Mesenteric fat pad (tissue), 1 donor: ENCODE data around the gene PDCD1LG2. TPM values are rescaled to one million over a fixed set of nuclear protein-coding genes. Genes with fewer than 3 reads are reported as not detected.

Experiments
- DNase-seq: peaks from one replicate; pipeline ENCODE4 v3.0.0-alpha.2; 2020; ENCODE audit warnings: low spot score
- total RNA-seq: library from RNA; stranded (reverse); fragmentation: NEBNext Ultra II Directional; extraction: Animal tissue kit (Norgen Biotek cat#: 25700); gene quantifications from one replicate; pipeline ENCODE4 v1.2.1, GENCODE V29; 2021
- donor health status: DM: yes; HTN: yes; CAD: no.

PDCD1LG2 gene
- total RNA-seq, 1 donor from 2014 or later = 3.6 TPM

GRCh38 chr9:5529683-5530221, 19.4 kb downstream of the PDCD1LG2 start:
- DNase-seq = no peak

DNA sequence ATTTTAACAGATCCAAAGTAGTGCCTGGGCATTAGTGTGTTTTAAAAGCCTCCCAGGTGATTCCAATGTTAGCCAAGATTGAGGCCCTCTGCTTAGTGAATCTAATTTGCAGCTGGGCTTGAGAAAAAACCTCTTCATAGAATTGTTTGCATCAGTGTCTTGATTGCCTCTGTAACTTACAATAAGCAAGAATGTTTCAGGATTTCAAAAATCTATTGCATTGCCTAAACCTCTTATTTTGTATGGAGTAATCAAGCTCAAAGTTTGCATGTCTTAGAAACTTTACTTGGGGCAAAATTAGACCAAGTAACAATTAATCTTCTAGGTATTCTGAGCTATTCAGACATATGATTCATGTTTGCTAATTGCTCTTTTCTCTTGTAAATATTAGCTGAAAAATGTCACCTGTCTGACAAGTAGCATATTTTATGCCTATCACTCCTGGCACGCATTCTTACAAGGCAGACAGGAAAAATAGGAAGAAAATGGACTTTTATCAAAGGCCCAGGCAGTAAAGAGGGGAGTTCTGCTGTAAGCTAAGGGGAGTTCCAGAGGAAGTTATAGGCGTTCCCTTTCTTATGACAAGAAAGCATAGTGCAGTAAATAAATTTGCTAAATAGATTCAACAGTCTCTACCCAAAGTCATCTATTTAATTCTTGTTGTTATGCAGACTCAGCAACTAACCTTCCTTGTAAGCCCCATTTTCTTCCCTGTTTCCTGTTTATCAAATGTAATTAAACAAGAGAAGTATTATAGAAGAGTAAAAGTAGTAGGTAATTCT, 21.0 kb downstream of the PDCD1LG2 start:
- DNase-seq = no peak

- DNase-seq = no peak
Measured at GRCh38 chr9:5532306-5532705, 22.0 kb downstream of the PDCD1LG2 start.

DNA sequence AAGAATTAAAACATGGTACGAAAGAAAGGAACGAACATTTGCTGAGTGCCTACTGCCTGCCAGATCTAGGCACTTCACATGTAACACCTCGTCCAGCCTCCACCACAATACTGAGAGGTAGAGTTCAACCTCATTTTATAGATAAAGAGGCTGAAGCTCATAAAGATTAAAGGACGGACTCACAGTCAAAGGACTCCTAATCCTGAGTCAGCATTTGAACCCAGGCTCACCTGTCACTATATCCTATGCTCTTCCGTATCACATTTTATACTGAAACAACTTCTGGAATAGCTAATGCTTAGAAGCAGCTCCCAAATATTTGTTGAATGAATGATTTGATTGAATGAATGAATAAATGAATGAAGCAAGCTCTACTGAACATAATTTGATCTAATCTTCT, 22.5 kb downstream of the PDCD1LG2 start:
- DNase-seq = no peak

GRCh38 chr9:5536684-5537083, 26.4 kb downstream of the PDCD1LG2 start:
- DNase-seq = no peak

- DNase-seq = no peak
Measured at GRCh38 chr9:5543875-5544702, 33.8 kb downstream of the PDCD1LG2 start.

DNA sequence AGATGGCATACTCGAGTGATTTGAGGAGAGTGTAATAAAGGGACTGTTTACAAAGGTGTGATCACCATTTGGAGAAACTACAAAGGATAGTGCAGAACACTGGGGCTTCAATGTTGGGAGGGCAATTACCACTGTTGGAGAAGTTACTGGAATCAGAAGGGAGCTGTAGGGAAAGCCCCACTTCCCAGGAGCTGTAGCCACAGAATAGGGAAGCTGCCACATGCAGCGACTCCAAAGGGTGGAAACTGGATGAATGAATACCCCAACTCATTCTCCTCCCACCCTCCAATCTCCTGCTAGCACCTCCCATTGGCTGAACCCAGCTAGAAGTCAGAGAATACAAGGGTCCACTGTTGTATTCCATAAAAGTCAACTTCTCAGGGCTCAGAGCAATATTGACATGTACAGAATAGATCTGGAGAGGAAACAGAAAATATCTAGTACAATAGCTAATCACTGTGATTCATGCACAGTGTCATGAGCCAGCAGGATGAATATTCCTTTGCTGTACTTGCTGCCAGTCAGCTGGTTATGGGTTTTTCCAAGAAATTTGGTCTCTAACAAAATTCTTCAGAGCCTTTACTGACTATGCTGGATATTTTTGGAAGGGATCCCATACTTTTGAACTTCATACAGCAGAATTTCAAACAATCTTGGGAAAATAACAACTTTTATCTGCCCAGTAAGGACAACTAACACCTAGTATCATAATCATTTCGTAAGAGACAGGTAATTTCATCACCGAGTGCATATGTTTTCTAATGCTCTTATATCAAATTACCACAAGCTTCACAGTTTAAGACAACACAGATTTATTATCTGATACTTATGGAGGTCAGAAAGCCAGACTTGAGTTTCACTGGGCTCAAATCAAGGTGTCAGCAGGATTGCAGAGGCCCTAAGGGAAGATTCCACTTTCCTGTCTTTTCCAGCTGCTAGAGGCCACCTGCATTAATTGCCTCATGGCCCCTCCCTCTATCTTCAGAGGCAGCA, 39.6 kb downstream of the PDCD1LG2 start:
- no peak for DNase-seq

- DNase-seq = no peak
Measured at GRCh38 chr9:5551368-5552150, 41.2 kb downstream of the PDCD1LG2 start.

- no peak for DNase-seq
Measured at GRCh38 chr9:5552301-5552700, 42.0 kb downstream of the PDCD1LG2 start.

DNA sequence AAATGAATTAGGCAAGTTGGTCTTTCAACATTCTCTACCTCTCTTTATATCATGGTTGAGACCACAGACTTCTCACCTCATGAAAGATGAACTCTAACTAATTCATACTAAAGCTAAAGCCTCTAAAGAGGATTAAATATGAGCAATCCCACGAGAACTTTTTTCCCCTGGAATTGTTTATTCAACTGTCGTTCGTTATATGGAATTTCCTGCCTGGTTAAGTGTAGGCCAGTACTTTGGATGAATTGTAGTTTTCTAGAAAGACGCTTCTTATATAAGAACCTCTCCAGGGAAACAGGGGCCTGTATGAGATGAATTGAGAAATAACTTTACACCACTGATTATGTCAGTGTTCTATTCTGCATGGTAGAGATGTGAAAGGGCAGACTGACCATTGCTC, 42.9 kb downstream of the PDCD1LG2 start:
- no peak for DNase-seq

DNA sequence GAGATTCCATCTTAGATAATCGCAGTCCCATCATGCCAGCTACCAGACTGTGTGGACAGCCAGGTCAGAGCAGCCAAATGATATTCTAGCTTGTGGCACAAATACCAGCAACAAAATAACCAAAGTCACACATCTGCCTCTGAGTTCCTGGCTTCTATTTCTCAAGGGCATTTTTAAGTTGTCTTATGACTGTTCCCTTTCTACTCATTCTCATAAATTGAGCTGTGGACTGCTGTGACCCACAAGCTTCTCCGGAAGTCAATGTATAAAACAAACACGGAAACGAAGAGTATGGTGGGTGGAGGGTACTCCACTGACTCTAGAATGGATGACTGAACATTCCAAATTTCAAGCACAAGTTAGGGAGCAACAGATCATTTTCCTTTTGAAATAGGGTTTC, 43.9 kb downstream of the PDCD1LG2 start:
- no peak for DNase-seq

- DNase-seq = no peak
Measured at GRCh38 chr9:5556101-5556705, 45.9 kb downstream of the PDCD1LG2 start.

DNA sequence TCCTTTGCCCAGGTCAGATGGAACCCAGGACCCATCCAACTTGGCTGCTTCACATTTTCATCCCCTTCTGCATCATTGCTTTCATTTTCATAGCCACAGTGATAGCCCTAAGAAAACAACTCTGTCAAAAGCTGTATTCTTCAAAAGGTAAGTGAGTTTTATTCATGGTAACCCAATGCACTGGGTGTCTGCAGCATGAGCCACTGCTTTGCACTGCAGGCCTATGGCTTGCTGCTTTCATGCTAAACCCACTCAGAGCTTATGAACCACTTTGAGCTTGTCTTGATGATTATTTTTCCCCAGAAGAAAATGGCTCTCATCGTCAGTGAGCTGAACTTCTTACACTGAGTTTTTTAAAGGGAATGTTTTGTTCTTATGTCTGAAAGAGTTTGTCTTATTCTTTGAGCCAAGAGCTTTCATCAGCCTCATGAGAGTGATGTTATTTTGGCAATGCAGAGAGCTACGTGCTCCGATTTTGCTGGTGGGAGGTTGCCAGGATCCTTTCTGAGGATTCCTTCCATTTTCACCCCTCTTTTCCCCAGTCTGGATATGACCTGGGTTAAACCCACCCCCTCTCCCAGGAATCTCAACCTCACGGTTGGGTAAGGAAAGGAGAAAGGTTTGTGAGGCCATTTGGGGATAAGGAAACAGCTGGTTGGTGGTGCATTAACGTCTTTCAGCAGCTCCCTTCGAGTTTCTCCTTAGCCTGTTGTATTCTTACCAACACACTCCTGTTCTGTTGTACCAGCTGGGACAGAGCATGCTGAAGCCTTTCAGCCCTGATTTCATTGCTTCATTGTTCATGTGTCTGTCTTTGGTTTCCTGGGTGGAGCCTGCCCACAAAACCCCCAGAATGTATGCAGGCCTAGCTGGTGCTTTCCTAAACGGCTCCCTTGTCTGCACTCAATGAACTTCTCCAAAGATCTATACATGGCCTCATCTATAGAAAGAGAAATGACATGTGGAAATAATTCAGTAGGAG, 47.6 kb downstream of the PDCD1LG2 start:
- DNase-seq = no peak

DNA sequence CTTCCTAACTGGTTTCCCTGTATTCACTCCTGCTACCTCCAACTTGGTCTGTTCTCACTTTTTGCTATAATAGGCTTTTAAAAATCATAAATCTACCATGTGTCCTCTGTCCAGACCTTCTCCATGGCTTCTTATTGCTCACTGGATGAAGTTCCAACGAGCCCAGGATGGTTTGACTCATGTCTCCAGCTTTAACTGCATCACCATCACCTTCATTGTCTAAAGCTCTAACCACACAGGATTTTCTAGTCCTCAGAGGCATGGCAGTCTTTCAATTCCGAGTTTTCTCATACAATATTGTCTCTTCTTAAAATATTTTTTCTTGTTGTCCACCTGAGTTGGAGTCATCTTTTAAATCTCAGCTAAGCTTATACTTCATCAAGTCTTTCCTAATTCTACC, 49.3 kb downstream of the PDCD1LG2 start:
- no peak for DNase-seq

GRCh38 chr9:5560443-5561100, 50.2 kb downstream of the PDCD1LG2 start:
- no peak for DNase-seq

GRCh38 chr9:5561828-5562488, 51.6 kb downstream of the PDCD1LG2 start:
- DNase-seq = no peak

DNA sequence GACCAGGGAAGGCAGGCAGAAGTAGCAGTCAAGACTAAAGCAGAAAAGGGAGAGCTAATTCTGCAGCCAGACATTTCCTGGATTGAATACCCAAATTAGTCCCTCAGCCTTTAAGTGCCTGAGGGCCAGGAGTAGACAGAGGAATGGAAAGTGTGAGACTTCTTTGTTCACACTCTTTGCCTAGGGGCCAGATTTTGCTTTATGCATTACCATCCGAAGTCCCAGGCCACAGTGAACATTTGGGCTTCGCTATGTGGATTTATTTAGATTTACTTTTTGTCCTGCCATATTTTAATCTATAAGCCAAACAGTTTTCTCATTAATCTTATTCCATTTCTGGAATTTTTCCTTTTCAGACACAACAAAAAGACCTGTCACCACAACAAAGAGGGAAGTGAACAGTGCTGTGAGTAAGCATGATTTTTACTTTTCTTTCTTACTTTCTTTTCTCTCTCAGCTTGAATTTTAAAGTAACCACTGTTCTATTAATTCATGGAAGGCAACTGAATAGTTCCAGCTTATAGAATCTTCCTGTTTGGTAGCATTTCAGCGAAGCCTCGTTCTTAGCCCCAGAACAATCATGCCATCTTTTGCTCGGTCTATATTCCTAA, 52.6 kb downstream of the PDCD1LG2 start:
- DNase-seq = no peak
